Muscle of arm (tissue), 12 donors: Measurements from ENCODE around the gene DPH2. TPM values are rescaled to one million over a fixed set of nuclear protein-coding genes. Genes with fewer than 3 reads are reported as not detected.

Source experiments
- DNase-seq: peaks from one replicate; pipeline ENCODE4 v3.0.0-alpha.2; 2013
- polyA plus RNA-seq, 12 donors: library from polyadenylated mRNA; unstranded; fragments of 120-200 nt; gene quantifications; one replicate each; pipeline ENCODE4 v1.2.1, GENCODE V29; 2013; ENCODE audit not compliant: insufficient read length in 12 of 12

The DPH2 gene
- polyA plus RNA-seq, 12 donors: 13.4 to 27.2 (median 17.5) TPM; not detected in 1

- no peak for DNase-seq
These were observed 11.8 kb downstream of the DPH2 start for GRCh38 chr1:43981636-43982035.

- no peak for DNase-seq
These were observed 12.4 kb downstream of the DPH2 start for GRCh38 chr1:43982241-43982640.

GRCh38 chr1:43982808-43983207, 13.0 kb downstream of the DPH2 start:
- DNase-seq: no peak

GRCh38 chr1:43983253-43983899, 13.6 kb downstream of the DPH2 start:
- no peak for DNase-seq

- no peak for DNase-seq
These were observed 15.0 kb downstream of the DPH2 start for GRCh38 chr1:43984855-43985254.

GRCh38 chr1:43985984-43986595, 16.3 kb downstream of the DPH2 start:
- DNase-seq: no peak

- DNase-seq: no peak
These were observed 16.9 kb downstream of the DPH2 start for GRCh38 chr1:43986712-43987111.

GRCh38 chr1:43987159-43987902, 17.5 kb downstream of the DPH2 start:
- no peak for DNase-seq

- no peak for DNase-seq
These were observed 20.7 kb downstream of the DPH2 start for GRCh38 chr1:43990271-43991199.

GRCh38 chr1:43991200-43991475, 21.3 kb downstream of the DPH2 start:
- DNase-seq: no peak

GRCh38 chr1:43991476-43992231, 21.8 kb downstream of the DPH2 start, which contains the start of gene CCDC24:
Gene CCDC24, plus strand, starts transcription at chr1:43991599. Its CDS starts 280 bp downstream, at chr1:43991879.
- DNase-seq: peak; percentile 72

GRCh38 chr1:43992232-43992995, 22.6 kb downstream of the DPH2 start:
- DNase-seq: no peak

GRCh38 chr1:43993206-43993914, 23.6 kb downstream of the DPH2 start:
- DNase-seq: no peak

GRCh38 chr1:43994071-43994470, 24.3 kb downstream of the DPH2 start:
- DNase-seq: no peak

- no peak for DNase-seq
These were observed 25.3 kb downstream of the DPH2 start for GRCh38 chr1:43994794-43995790.

- no peak for DNase-seq
These were observed 26.3 kb downstream of the DPH2 start for GRCh38 chr1:43995984-43996732.

- no peak for DNase-seq
These were observed 26.9 kb downstream of the DPH2 start for GRCh38 chr1:43996733-43997115.
